ENCODE data around the gene EEF1AKMT3. TPM values are rescaled to one million over a fixed set of nuclear protein-coding genes. Genes with fewer than 3 reads are reported as not detected.

EEF1AKMT3 gene
- total and polyA plus RNA-seq, 2 experiments from 2014 or later = 1.3 to 5.3 TPM

DNA sequence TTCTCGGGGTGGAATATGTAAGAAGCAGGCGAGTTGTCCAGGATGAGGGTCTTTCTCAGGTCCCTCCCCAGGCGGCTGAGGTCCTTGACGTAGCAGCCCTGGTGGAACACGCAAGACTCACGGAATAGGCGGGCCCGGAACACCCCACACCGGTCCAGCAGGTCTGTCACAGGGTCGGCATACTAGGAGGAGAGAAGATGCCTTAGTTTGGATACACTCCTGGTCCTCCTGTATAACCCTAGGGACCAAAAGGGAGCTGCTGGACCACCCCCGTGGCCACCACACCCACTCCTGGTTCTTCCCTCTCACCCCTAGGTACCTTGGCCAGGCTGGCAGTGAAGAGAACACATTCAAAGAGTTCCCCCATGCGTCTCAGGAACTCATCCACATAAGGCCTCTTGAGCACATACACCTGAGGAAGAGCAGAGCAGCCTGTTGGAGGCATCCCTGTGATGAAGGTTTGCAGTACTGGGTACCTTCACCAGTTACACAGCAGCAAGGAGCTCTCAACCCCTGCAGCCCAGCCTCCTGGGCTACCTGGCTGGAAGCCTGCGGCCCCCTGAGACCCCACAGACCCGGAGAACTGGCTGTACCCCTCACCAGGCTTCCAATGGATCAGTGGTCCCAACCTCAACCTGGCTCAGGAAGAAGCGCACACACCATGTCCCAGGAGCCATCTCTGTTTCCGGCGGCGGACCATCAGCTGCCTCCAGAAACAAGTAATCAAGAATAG, 51.7 kb downstream of the EEF1AKMT3 start (continued):
- TF ChIP-seq, protein P1, sequence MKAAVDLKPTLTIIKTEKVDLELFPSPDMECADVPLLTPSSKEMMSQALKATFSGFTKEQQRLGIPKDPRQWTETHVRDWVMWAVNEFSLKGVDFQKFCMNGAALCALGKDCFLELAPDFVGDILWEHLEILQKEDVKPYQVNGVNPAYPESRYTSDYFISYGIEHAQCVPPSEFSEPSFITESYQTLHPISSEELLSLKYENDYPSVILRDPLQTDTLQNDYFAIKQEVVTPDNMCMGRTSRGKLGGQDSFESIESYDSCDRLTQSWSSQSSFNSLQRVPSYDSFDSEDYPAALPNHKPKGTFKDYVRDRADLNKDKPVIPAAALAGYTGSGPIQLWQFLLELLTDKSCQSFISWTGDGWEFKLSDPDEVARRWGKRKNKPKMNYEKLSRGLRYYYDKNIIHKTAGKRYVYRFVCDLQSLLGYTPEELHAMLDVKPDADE (IDR thresholded peaks at IDR 0.05) = no peak
- no peak for TF ChIP-seq EZH2phosphoT487 (IDR thresholded peaks at IDR 0.05; ENCODE audit: unreplicated experiment)
- no peak for TF ChIP-seq EZH2 (IDR thresholded peaks at IDR 0.05; ENCODE audit: low read depth, unreplicated experiment)
- TF ChIP-seq, protein P2, sequence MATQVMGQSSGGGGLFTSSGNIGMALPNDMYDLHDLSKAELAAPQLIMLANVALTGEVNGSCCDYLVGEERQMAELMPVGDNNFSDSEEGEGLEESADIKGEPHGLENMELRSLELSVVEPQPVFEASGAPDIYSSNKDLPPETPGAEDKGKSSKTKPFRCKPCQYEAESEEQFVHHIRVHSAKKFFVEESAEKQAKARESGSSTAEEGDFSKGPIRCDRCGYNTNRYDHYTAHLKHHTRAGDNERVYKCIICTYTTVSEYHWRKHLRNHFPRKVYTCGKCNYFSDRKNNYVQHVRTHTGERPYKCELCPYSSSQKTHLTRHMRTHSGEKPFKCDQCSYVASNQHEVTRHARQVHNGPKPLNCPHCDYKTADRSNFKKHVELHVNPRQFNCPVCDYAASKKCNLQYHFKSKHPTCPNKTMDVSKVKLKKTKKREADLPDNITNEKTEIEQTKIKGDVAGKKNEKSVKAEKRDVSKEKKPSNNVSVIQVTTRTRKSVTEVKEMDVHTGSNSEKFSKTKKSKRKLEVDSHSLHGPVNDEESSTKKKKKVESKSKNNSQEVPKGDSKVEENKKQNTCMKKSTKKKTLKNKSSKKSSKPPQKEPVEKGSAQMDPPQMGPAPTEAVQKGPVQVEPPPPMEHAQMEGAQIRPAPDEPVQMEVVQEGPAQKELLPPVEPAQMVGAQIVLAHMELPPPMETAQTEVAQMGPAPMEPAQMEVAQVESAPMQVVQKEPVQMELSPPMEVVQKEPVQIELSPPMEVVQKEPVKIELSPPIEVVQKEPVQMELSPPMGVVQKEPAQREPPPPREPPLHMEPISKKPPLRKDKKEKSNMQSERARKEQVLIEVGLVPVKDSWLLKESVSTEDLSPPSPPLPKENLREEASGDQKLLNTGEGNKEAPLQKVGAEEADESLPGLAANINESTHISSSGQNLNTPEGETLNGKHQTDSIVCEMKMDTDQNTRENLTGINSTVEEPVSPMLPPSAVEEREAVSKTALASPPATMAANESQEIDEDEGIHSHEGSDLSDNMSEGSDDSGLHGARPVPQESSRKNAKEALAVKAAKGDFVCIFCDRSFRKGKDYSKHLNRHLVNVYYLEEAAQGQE (IDR thresholded peaks at IDR 0.05; ENCODE audit: unreplicated experiment) = no peak
- no peak for TF ChIP-seq NANOG (IDR thresholded peaks at IDR 0.05; ENCODE audit: borderline replicate concordance)
- no peak for TF ChIP-seq ZNF114 (CRISPR knock-in tag; IDR thresholded peaks at IDR 0.05)
- no peak for TF ChIP-seq POLR2AphosphoS5 (IDR thresholded peaks at IDR 0.05; ENCODE audit: low read depth)
- no peak for TF ChIP-seq CREB1 (CRISPR knock-in tag; IDR thresholded peaks at IDR 0.05; ENCODE audit: low read depth)
- TF ChIP-seq ZNF331 (CRISPR knock-in tag; IDR thresholded peaks at IDR 0.05; ENCODE audit: low read depth) = no peak
- no peak for TF ChIP-seq STAT1 (IDR thresholded peaks at IDR 0.05; ENCODE audit: unreplicated experiment)
- TF ChIP-seq, protein P3, sequence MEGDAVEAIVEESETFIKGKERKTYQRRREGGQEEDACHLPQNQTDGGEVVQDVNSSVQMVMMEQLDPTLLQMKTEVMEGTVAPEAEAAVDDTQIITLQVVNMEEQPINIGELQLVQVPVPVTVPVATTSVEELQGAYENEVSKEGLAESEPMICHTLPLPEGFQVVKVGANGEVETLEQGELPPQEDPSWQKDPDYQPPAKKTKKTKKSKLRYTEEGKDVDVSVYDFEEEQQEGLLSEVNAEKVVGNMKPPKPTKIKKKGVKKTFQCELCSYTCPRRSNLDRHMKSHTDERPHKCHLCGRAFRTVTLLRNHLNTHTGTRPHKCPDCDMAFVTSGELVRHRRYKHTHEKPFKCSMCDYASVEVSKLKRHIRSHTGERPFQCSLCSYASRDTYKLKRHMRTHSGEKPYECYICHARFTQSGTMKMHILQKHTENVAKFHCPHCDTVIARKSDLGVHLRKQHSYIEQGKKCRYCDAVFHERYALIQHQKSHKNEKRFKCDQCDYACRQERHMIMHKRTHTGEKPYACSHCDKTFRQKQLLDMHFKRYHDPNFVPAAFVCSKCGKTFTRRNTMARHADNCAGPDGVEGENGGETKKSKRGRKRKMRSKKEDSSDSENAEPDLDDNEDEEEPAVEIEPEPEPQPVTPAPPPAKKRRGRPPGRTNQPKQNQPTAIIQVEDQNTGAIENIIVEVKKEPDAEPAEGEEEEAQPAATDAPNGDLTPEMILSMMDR (conservative IDR thresholded peaks at IDR 0.05; ENCODE audit: low read depth in 2 of 2) = no peak

DNA sequence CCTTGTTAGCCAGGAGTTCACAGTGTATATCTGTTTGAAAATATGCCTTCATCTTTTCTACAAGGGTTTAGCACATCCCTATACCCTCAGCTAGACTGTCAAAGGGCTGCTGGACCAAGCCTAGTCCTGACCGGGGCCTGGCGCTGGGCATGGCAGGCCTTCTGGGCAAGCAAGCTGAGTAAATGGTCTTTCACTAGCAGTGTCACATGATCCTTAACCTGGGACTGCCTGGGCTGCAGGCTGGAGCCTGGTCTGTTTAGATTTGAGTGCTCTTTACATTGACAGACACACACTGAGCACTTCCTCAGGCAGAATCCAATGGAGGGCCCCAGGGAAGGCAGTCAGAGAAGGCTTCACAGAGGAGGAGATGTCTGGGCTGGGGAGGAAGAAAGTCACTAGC, 53.0 kb downstream of the EEF1AKMT3 start:
- no peak overlapping the region for H3K27ac Mint-ChIP-seq

More for the DNA sequence above, 53.0 kb downstream of the EEF1AKMT3 start:
- Mint-ChIP-seq H3K27me3 (ENCODE audit: insufficient read depth, low read depth, poor library complexity) (peaks cover 5% of the 10 kb centered on the region), H3K4me1 (peaks cover 7% of the 10 kb centered on the region; the same call in 2 of the 3 replicates), H3K36me3 (ENCODE audit: low read depth) (peaks cover 84% of the 10 kb centered on the region), H3K9me3 (no peaks in the 10 kb centered on the region), H3K4me3 (no peak overlapping the region)
- Histone ChIP-seq H3K79me2 (replicated peaks; ENCODE audit: insufficient read depth) (peaks cover 19% of the 10 kb centered on the region), H3K36me3 (ENCODE audit: insufficient read depth) (peaks cover 40% of the 10 kb centered on the region), H3K27me3 (ENCODE audit: insufficient read depth) (no peaks in the 10 kb centered on the region), H2AFZ (no peak overlapping the region), H3K9me2 (ENCODE audit: insufficient read depth) (no peaks in the 10 kb centered on the region), H3F3A (replicated peaks; ENCODE audit: low read depth) (no peaks in the 10 kb centered on the region), H3K4me3 (no peak overlapping the region), H4K20me1 (replicated peaks; ENCODE audit: insufficient read depth) (peaks cover 18% of the 10 kb centered on the region), H3K27ac (ENCODE audit: low read depth) (no peak overlapping the region), H3K4me2 (no peak overlapping the region), H3K4me1 (ENCODE audit: insufficient read depth) (no peaks in the 10 kb centered on the region)
- DNase-seq (ENCODE audit: low spot score) (no peak), ATAC-seq (no peak)
- no peak for TF ChIP-seq JUNB (IDR thresholded peaks at IDR 0.05; ENCODE audit: unreplicated experiment)
- no peak for TF ChIP-seq CREB1 (CRISPR knock-in tag; IDR thresholded peaks at IDR 0.05; ENCODE audit: low read depth)
- TF ChIP-seq NANOG (IDR thresholded peaks at IDR 0.05; ENCODE audit: borderline replicate concordance) = no peak
- no peak for TF ChIP-seq ZNF114 (CRISPR knock-in tag; IDR thresholded peaks at IDR 0.05)
- no peak for TF ChIP-seq POLR2AphosphoS5 (IDR thresholded peaks at IDR 0.05; ENCODE audit: low read depth)
- no peak for TF ChIP-seq STAT1 (IDR thresholded peaks at IDR 0.05; ENCODE audit: unreplicated experiment)
